DLD1 (cell line): ENCODE measurements around the gene DMBX1.

Experiments
- in situ Hi-C: cut with HindIII; loops from 2 replicates; pipeline ENCODE4 v1.10.0; 2017; ENCODE audit warnings: low sequenced_read_pairs

The DMBX1 gene

GRCh38 chr1:46458846-46459245 is 30.8 kb upstream of the DMBX1 start:
- in situ Hi-C loops: no loop called here

DNA sequence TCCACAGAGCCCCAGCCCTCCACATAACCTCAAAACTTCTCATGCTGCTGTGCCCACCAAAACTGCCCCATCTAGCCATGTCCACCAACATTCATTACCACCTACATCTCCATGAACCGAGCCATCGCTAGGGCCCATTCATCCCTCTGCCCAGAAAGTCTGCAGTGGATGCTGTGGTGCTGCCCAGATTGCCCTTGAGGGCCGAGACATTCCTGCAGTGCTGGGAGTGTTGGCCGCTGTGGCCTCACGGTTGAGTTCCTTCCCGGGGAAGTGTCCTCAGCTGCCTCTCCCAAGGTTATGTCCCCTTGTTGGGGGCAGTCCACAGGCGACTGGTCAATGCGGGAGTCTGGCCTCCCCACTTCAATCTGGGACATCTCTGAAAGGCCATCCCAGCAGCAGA is 30.3 kb upstream of the DMBX1 start:
- in situ Hi-C loops: no loop called here

- in situ Hi-C loops: no loop called here
These were observed 28.4 kb upstream of the DMBX1 start for GRCh38 chr1:46461017-46461808.

DNA sequence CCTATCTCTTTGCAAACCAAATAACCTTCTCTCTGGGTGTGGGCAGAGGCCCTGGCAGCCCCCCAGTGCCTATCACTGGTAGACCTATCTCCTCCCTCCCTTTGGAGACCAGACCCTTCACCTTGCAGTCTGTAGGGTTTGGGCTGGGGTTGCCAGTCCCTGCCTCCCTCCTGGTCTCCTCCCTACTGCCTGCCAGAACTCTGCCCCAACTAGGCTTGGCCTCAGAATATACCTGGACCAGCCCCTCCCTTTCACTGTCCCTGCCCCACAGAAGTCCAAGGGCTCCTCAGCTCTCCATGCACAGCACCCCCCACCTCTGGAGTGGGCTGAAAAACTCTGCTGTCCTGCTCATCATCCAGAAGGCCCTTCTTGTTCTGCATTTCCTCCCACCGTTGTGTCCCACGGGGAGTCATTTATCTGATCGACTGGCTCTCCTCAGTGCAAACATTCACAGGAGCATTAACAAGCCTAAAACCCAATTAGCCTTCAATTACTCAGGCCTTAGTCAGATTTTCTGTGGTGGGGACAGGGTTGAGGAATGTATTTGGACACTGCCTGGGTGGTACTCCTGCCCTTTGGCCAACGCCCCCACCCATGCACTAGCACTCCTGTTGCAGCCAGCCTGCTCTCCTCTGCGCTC is 27.7 kb upstream of the DMBX1 start:
- in situ Hi-C loops: no loop called here

DNA sequence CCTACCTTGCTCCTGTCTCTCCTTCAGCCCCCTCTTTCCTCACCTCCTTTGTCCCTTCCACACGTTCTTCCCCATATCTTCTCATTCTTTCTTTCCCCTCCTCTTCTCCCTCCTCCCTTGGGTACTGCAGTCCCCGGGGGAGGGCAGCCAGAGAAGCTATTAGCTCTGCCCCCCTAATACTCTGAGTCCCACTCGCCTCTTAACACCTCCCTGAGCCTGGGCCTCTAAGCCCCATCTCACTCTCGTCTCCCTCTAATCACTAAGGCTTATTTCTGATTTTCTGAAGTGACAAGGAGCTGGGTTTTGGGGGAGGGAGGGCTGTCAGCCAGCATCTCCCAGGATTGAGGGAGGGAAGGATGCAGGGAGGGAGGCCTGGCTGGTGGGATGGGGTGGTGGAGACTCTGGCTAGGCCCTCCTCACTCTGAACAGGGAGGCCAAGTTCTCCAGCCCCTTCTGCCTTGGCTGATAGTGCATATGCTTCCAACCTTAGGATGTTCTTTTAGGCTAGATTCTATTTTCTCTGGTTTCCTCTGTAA is 25.6 kb upstream of the DMBX1 start:
- in situ Hi-C loops: no loop called here

DNA sequence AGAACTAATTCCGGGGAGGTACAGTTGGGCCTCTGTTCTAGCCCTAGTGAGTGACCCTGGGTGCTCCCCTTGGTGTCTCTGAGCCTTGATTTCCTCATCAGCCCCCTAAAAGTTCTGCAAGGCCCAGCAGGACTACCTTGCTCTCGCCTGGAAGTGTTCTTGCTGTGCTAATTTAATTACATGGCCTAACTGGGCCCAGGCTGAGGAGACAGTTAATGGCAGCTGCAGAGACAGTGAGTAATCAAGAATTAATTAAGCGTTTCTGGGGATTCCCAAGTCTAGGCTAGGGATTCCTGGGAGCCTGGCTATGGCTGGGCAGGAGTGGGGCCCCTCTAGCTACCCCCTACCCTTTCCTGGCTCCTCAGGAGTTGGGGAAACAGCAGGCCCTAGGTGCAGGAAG is 24.7 kb upstream of the DMBX1 start:
- in situ Hi-C loops: no loop called here

DNA sequence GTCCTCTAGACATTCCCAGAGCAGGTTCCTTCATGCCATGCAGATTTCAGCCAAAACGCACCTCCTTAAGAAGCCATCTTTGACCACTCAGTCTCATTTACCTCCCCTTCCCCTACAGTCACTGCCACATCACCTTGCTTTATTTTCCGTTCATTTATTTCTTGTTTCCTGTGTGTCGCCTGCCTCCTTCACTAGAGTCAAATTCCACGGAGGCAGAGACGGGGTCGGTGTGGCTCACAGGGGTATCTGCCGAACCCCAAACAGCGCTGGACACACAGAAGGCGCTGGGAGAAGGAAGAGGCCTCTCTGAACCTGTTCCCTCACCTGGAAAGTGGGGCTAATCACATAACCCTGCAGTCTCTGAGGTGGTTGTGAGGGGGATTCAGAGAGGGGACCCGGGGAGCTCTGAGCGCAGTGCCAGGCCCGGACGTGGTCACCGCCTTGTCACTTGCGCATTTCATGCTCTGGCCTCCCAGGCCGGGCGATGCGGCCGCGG is 23.6 kb upstream of the DMBX1 start:
- in situ Hi-C loops: no loop called here

- in situ Hi-C loops: no loop called here
These were observed 23.0 kb upstream of the DMBX1 start for GRCh38 chr1:46466477-46467182.

- in situ Hi-C loops: no loop called here
These were observed 22.5 kb upstream of the DMBX1 start for GRCh38 chr1:46467183-46467504.

DNA sequence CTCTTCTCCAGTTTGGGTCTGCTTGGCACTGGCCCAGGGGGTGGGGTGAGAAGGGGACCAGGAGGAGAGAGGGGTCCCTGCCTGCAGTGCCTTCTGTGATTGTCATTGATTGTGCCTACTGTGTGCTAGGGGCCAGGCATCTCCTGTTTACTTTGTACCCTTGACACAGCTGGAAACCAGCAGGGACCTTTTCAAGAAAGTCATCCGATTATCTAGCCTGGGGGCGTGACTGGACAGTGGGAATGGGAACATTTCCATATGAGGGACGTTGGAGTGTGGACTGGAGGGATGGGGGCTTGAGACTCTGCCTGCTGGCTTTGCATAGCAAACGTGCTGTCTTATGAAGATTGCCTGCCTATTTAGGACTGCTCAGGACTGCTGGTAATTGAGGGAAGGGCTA is 19.8 kb upstream of the DMBX1 start:
- in situ Hi-C loops: no loop called here

DNA sequence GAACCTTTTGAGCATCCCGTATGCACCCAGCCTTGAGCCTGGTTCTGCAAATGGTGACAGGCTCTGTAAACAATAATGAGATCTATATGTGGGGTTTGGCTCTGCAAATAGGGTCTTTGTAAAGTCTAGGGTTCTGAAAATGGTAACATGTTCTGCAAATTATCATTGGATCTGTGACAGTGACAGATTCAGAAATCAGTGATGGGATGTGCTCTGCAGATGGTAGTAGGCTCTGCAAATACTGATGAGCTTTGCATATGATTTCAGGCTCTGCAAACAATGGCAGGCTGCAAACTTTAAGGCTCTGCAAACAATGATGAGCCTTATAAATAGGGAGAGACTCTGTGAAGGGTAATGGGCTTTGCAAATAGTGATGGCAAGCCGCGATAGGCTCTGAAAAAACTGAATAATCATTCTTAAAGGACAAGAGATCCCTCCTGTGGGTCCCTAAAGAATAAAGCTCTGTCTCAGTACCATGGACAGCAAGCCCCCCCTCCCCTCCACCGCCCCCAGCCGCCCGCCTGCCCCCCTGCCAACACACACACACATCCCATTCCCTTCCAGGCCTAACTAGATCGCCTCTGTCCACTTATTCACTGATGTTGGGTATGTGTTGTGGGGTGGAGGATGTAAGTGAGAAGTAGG is 17.7 kb upstream of the DMBX1 start:
- in situ Hi-C loops: no loop called here

GRCh38 chr1:46472498-46473181 is 17.0 kb upstream of the DMBX1 start:
- in situ Hi-C loops: no loop called here

GRCh38 chr1:46473991-46474390 is 15.6 kb upstream of the DMBX1 start:
- in situ Hi-C loops: no loop called here

- in situ Hi-C loops: no loop called here
These were observed 15.1 kb upstream of the DMBX1 start for GRCh38 chr1:46474570-46474969.

DNA sequence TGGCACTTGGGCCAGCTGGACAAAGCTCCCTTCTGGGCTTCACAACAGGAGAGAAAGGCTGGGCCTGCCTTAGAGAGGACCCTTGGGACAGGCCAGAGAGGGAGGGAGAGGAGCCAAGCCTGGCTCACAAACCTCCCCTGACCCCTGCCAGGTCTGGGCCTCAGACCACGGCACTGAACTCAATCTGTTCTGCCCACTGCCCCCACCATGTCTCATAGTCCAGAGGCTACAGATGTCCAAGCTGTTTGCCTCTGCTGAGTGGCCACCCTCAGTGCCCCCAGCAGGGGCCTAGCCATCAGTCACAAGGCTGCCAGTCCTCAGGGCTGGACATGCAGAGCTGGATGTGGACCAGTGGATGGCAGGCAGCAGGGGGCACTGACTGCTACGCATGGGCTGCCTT is 13.0 kb upstream of the DMBX1 start:
- in situ Hi-C loops: loop anchor here (5.0 kb wide), 1 partner anchor 51 kb away; no protein-coding TSS in a partner anchor

DNA sequence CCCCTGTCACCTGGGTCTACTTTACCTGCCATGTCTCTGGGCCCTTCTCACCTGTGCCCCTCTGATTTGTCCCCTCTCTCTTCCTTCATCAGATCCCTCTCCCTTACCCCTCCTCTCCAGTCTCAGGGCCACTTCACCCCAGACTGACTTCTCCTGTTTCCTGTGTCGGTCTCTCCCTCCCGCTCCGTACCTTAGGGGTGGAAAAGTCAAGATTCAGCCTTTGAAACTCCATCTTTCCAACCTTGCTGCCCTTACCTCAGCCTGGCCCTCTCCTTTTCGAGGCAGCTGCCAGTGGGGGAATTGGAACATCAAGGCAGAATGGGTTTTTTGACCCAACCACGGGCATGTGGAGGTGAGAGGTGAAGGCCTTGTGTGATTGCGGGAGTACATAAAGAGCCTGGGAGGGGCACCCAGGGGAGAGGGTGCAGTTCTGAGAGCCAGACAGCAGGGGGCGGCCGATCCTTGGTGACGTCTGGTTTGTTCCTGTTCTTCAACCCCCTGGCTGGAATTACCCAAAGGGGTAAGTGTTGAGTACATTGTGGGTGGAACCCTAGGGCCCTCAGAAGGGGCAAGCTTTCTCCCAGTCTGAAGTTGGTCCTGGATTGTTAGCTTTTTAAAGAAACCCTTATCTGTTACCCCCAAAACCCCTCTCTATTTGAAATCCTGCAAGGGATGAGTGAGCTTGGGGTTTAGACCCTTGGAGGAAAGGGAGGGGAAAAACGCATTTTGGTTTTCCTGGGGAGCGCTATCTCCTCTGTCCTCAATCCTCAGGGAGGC is 12.3 kb upstream of the DMBX1 start:
- in situ Hi-C loops: loop anchor here (5.0 kb wide), 1 partner anchor 50 kb away; no protein-coding TSS in a partner anchor

DNA sequence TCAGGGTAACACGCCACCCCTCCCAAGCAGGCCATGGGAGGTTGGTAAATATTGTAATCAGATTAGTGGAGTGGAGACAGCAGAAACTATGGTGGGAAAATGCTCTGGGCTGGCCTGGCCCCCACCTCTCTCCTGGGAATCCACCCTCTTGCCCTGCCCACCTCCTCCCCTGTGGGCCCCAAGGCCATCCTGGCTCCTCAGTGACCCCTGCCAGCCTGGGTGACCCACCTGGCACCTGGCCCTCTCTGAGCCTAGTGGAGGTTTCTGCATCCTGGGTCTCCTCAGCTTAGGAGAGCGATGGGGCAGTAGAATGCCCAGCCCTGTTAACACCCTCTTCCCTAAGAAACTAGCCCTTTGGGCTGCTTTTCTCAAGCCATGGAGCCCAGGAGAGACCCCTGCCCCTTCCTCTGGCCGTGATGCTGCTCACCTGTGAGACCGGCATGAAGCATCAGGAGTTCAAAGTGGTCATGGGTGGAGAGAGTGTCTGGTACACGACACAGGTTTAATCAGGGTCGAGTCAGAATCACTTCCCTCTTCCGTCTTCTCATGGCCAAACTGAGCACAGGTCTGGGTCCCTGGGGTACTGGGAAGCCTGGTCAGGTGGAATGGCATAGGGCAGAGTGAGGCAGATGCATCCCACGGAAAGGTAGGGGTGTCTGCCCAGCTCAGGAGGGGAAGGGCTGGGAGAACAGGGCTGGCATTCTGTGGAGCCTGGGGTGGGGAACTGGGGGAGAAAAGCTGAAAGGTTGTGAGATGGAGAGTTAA is 10.7 kb upstream of the DMBX1 start:
- in situ Hi-C loops: loop anchor here (5.0 kb wide), 1 partner anchor 48 kb away; no protein-coding TSS in a partner anchor

DNA sequence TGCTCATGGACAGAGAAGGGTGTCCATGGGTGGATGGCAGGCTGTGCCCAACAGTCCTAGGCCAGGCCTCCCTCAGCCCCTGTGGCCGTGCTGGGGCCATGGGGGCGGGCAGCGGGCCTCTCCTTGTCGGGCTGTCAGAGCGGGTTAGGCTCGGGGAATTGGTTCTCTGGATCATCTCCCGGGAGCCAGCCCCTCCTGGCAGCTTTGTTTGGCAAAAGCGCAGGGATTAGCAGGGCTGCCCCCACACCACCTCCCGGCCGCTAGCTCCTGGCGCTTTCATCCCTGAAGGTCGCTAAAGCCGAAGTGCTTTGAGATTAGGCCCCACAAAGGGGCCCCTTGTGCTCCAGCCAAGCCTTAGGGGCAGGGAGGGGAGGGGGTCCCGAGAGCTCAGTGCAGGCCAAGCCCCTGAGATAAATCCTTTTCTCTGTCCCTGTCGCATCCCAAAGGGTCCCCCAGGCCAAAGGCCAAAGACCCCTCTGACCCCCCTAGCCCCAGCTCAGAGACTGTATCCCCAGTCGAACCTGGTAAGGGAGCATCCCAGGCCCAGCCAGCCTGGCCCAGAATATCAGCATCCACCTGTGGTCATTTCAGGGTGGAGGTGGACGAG is 9.8 kb upstream of the DMBX1 start:
- in situ Hi-C loops: loop anchor here (5.0 kb wide), 1 partner anchor 47 kb away; no protein-coding TSS in a partner anchor
